Thyroid gland (tissue), 4 donors: Measurements from ENCODE around the gene PHACTR1.

Experiments
- CTCF ChIP-seq, 6 experiments: fragments of 200-600 bp in 3 of 6; fragments of 450-650 bp in 3 of 6; sonication (generic) in 3 of 6; IDR thresholded peaks; one replicate each; pipeline ENCODE4 v1.5.1; 2016 to 2019; ENCODE audit warnings: antibody characterized with exemption in 6 of 6, mild to moderate bottlenecking in 2 of 6, inconsistent platforms in 1 of 6, moderate library complexity in 1 of 6
- POLR2A ChIP-seq, 2 donors: fragments of 450-650 bp; IDR thresholded peaks; one replicate each; pipeline ENCODE4 v1.6.1; 2017; ENCODE audit warnings: antibody characterized with exemption in 2 of 2, mild to moderate bottlenecking in 2 of 2, moderate library complexity in 1 of 2

DNA sequence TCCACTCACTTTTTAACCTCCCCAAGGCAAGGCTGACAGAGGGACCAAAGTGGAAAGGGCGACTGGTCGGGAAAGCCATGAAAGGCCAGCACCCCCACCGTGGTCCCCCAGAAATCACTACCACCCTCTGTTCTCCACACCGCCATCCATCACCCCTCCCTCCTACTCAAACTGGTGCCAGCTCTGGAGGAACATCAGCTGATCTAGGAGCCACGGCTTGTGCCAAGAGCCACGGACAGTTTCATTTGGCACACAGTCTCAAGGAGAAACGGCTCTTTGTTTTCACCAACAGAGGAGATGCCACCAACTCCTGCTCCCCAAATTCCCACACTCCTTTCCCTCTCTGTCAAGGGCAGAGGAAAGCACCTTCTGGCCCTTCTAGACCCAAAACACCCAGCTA, 585.7 kb downstream of the PHACTR1 start:
- TF ChIP-seq POLR2A (IDR thresholded peaks at IDR 0.05) (no peak), CTCF (IDR thresholded peaks at IDR 0.05) (no peak)
